HL-60 (cell line): ENCODE measurements around the gene FH.

Source experiments
- GABPA ChIP-seq: IDR thresholded peaks from 2 replicates; pipeline ENCODE4 v1.6.1; 2012; ENCODE audit warnings: low read depth
- POLR2AphosphoS5 ChIP-seq: IDR thresholded peaks from 2 replicates; pipeline ENCODE4 v1.6.1; 2012; ENCODE audit warnings: low read depth
- TF ChIP-seq, protein P1 (sequence below): IDR thresholded peaks from one replicate; pipeline ENCODE4 v1.5.1; 2011; ENCODE audit warnings: low read length, control low read depth, inconsistent platforms; ENCODE audit not compliant: insufficient read depth
- TF ChIP-seq, protein P2 (sequence below): IDR thresholded peaks from 2 replicates; pipeline ENCODE4 v1.6.1; 2012; ENCODE audit warnings: low read depth; ENCODE audit not compliant: insufficient replicate concordance

- TF ChIP-seq, protein P1, sequence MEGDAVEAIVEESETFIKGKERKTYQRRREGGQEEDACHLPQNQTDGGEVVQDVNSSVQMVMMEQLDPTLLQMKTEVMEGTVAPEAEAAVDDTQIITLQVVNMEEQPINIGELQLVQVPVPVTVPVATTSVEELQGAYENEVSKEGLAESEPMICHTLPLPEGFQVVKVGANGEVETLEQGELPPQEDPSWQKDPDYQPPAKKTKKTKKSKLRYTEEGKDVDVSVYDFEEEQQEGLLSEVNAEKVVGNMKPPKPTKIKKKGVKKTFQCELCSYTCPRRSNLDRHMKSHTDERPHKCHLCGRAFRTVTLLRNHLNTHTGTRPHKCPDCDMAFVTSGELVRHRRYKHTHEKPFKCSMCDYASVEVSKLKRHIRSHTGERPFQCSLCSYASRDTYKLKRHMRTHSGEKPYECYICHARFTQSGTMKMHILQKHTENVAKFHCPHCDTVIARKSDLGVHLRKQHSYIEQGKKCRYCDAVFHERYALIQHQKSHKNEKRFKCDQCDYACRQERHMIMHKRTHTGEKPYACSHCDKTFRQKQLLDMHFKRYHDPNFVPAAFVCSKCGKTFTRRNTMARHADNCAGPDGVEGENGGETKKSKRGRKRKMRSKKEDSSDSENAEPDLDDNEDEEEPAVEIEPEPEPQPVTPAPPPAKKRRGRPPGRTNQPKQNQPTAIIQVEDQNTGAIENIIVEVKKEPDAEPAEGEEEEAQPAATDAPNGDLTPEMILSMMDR = no peak
- TF ChIP-seq POLR2AphosphoS5 (no peak), GABPA (no peak)
- TF ChIP-seq, protein P2, sequence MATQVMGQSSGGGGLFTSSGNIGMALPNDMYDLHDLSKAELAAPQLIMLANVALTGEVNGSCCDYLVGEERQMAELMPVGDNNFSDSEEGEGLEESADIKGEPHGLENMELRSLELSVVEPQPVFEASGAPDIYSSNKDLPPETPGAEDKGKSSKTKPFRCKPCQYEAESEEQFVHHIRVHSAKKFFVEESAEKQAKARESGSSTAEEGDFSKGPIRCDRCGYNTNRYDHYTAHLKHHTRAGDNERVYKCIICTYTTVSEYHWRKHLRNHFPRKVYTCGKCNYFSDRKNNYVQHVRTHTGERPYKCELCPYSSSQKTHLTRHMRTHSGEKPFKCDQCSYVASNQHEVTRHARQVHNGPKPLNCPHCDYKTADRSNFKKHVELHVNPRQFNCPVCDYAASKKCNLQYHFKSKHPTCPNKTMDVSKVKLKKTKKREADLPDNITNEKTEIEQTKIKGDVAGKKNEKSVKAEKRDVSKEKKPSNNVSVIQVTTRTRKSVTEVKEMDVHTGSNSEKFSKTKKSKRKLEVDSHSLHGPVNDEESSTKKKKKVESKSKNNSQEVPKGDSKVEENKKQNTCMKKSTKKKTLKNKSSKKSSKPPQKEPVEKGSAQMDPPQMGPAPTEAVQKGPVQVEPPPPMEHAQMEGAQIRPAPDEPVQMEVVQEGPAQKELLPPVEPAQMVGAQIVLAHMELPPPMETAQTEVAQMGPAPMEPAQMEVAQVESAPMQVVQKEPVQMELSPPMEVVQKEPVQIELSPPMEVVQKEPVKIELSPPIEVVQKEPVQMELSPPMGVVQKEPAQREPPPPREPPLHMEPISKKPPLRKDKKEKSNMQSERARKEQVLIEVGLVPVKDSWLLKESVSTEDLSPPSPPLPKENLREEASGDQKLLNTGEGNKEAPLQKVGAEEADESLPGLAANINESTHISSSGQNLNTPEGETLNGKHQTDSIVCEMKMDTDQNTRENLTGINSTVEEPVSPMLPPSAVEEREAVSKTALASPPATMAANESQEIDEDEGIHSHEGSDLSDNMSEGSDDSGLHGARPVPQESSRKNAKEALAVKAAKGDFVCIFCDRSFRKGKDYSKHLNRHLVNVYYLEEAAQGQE = no peak
These were observed 6.2 kb downstream of the FH start for GRCh38 chr1:241513378-241513777.
